ENCODE data around the gene FCER2. TPM values are rescaled to one million over a fixed set of nuclear protein-coding genes. Genes with fewer than 3 reads are reported as not detected.

Gene FCER2
- total RNA-seq, 4 donors from 2014 or later = 0.49 to 0.88 (median 0.68) TPM; not detected in 1

DNA sequence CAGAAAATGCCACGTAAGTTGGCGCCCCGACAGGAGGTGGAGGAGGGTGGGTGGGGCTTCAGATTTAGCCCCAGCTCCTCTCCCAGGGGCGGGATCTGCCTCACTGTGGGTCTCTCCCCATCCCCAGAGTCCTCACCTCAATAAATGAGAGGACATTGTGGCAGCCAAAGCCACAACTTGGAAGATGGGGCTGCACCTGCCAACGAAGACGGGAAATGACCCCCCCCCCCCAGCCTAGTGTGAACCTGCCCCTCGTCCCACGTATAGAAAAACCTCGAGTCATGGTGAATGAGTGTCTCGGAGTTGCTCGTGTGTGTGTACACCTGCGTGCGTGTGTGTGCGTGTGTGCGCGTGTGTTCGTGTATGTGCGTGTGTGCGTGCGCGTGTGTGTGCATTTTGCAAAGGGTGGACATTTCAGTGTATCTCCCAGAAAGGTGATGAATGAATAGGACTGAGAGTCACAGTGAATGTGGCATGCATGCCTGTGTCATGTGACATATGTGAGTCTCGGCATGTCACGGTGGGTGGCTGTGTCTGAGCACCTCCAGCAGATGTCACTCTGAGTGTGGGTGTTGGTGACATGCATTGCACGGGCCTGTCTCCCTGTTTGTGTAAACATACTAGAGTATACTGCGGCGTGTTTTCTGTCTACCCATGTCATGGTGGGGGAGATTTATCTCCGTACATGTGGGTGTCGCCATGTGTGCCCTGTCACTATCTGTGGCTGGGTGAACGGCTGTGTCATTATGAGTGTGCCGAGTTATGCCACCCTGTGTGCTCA, 22.8 kb downstream of the FCER2 start:
- TF ChIP-seq, protein P1, sequence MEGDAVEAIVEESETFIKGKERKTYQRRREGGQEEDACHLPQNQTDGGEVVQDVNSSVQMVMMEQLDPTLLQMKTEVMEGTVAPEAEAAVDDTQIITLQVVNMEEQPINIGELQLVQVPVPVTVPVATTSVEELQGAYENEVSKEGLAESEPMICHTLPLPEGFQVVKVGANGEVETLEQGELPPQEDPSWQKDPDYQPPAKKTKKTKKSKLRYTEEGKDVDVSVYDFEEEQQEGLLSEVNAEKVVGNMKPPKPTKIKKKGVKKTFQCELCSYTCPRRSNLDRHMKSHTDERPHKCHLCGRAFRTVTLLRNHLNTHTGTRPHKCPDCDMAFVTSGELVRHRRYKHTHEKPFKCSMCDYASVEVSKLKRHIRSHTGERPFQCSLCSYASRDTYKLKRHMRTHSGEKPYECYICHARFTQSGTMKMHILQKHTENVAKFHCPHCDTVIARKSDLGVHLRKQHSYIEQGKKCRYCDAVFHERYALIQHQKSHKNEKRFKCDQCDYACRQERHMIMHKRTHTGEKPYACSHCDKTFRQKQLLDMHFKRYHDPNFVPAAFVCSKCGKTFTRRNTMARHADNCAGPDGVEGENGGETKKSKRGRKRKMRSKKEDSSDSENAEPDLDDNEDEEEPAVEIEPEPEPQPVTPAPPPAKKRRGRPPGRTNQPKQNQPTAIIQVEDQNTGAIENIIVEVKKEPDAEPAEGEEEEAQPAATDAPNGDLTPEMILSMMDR (IDR thresholded peaks at IDR 0.05; ENCODE audit: low read depth) = no peak

DNA sequence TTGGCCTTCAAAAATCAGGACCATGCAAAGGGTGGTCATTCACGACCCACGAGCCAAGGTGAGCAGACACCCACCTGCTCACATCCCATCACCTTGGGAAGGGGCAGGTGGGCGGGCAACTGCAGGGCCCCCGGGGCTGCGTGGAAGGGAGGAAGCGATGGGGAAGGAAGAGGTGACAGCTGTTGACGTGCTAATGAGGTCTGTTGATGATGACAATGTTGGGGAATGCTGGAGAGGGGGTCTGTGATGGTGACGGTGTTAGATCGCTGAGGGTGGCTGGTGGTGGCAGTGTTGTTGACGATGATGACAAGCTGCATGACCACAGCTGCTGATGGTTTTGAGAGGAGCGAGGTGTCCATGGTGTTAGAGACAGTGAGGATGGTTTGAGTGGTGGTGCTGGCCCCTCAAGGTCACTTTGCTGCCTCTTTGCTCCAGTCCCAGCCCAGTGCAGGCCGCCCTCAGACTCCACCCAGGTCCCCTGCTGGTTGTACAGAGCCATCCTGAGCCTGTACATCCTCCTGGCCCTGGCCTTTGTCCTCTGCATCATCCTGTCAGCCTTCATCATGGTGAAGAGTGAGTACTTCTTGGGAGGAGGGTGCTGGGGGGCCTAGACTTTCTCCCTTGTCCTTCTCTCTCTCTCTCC, 24.1 kb downstream of the FCER2 start:
- TF ChIP-seq, protein P1 (IDR thresholded peaks at IDR 0.05; ENCODE audit: low read depth) = no peak

DNA sequence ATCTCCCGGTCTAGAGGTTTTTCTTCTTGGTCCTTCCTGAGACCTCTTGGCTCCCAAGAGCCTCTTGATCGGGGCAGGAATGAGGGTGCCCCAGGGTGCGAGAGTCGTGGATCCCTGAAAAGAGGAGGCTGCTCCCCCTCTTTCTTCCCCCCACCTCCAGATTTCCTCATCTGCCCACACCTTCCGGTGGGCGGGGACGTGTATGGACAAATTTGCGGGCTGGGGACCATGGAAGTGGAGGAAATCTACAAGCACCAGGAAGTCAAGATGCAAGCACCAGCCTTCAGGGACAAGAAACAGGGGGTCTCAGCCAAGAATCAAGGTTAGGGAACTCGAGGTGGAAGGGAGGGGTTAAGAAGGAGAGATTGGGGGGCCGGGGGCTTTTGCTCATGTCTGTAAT, 25.1 kb downstream of the FCER2 start, which contains the start of gene MCEMP1:
MCEMP1 (plus strand) TSS at position 237 of the 400 bp plus-strand sequence; CDS start at position 268, 31 bp downstream.
- TF ChIP-seq, protein P1 (IDR thresholded peaks at IDR 0.05; ENCODE audit: low read depth) = no peak

DNA sequence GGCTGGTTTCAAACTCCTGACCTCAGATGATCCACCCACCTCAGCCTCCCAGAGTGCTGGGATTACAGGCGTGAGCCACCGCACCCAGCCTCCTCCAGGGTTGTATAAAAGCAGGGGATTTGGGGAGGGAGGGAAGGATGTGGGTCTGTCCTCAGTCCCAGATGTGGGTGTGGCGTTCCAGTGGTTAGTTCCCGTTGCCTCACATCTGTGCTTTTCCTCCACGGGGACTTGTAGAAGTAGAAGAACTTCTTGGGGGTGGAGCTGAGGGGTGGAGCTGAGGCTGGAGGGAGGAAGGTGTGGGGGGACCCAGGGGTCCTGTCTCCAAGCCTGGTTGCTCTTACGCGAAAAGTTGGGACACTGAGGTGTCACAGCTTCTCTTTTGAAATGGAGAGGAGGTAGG, 25.6 kb downstream of the FCER2 start:
- TF ChIP-seq, protein P1 (IDR thresholded peaks at IDR 0.05; ENCODE audit: low read depth) = no peak

DNA sequence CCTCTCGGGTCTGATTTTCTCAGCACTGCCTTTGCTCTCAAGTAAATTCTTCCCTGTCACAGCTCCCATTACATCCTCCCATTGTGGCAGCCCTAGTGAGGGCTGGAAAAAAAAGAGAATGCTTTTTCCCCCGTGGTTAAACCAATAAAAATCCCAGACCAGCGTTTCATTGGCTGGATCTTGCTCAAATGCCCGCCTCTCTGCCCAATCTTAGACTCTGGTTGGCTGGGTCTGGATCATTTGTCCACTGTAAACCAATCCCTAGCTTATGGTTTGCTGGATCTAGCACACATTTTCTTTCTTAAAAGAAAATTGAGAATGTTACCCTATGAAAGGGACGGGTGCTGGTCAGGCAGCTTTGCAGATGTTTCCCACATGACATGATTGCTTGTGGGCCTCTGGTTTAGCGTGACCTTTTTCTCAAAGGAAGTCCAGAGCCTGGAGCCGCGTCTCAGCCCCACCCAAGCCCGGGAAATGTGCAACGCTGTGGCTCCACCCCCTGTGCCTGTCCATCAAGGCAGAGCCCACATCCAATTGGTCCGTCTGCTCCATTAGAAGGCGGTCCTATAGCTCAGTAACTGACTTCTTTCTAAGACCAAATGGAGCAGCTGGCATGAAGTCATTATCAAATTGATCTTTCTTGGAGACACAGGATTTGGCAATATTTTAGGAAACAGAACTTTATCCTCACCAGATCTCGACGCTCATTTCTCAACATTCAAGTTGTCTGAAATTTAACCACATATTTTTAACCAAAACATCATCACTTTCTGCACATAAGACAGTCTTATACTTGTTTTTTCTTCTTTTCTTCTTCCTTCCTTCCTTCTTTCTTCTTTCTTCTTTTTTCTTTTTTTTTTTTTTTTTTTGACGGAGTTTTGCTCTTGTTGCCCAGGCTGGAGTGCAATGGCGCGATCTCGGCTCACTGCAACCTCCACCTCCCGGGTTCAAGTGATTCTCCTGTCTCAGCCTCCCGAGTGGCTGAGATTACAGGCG, 27.6 kb downstream of the FCER2 start:
- TF ChIP-seq, protein P1 (IDR thresholded peaks at IDR 0.05; ENCODE audit: low read depth) = no peak

DNA sequence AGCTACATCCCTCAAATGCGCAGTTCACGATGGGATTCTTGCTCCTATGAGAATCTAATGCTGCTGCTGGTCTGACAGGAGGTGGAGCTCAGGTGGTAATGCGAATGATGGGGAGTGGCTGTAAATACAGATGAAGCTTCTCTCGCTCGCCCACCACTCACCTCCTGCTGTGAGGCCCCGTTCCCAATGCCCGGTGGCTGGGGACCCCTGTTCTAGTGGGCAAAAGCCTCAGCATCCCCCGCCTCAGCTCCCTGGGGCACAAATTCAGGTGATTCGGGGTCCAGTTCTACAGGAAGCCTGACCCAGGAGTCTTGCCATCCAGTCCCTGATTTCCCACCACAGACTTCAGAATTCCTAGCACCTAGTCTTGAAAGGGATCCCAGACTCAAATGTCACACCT, 29.4 kb downstream of the FCER2 start:
- TF ChIP-seq, protein P1 (IDR thresholded peaks at IDR 0.05; ENCODE audit: low read depth) = no peak

All from subcutaneous adipose tissue (tissue), 4 donors.